NB4 (cell line): ENCODE data around the gene RASD1.
"Not testable (repeated sequence)": the region's sequence is repeated elsewhere in the genome, so short reads cannot be mapped to it uniquely, and the experiment has no call there.

Experiments used
- DNase-seq: peaks from one replicate; pipeline ENCODE4 v3.0.0; 2010; ENCODE audit warnings: low read depth
- H3K4me3 ChIP-seq: one replicate; pipeline ENCODE4 v1.5.1; 2011; ENCODE audit warnings: mild to moderate bottlenecking, low read depth, low read length, moderate library complexity
- CTCF ChIP-seq: IDR thresholded peaks from one replicate; pipeline ENCODE4 v1.5.1; 2012; ENCODE audit warnings: low read depth, low read length
- MAX ChIP-seq: IDR thresholded peaks from 2 replicates; pipeline ENCODE4 v1.6.1; 2011; ENCODE audit warnings: low read depth, low read length
- MYC ChIP-seq: IDR thresholded peaks from 2 replicates; pipeline ENCODE4 v1.6.1; 2011; ENCODE audit warnings: low read depth, low read length
- POLR2A ChIP-seq: IDR thresholded peaks from 2 replicates; pipeline ENCODE4 v1.6.1; 2011; ENCODE audit warnings: mild to moderate bottlenecking; ENCODE audit not compliant: insufficient read length; ENCODE audit errors: extremely low read depth

Gene RASD1

GRCh38 chr17:17492571-17492970 is 3.6 kb downstream of the RASD1 start:
- no peak overlapping the region for H3K4me3 ChIP-seq

GRCh38 chr17:17492085-17492484 is 4.1 kb downstream of the RASD1 start:
- no peak overlapping the region for H3K4me3 ChIP-seq
- DNase-seq = no peak
- no peak for TF ChIP-seq MYC
- TF ChIP-seq CTCF = no peak
- no peak for TF ChIP-seq POLR2A
- no peak for TF ChIP-seq MAX

More at GRCh38 chr17:17492571-17492970, 3.6 kb downstream of the RASD1 start:
- no peak for DNase-seq
- TF ChIP-seq POLR2A (no peak), MAX (no peak), CTCF (no peak), MYC (no peak)

- no peak for DNase-seq
- TF ChIP-seq MAX (no peak), POLR2A (no peak), MYC (no peak), CTCF (no peak)
- H3K4me3 ChIP-seq = no peak overlapping the region
Observed at GRCh38 chr17:17491546-17491988, 4.6 kb downstream of the RASD1 start.

- TF ChIP-seq POLR2A = no peak
- no peak for TF ChIP-seq MAX
- no peak overlapping the region for H3K4me3 ChIP-seq
- no peak for DNase-seq
Observed at GRCh38 chr17:17491031-17491471, 5.1 kb downstream of the RASD1 start.

GRCh38 chr17:17487998-17488397 is 8.2 kb downstream of the RASD1 start:
- no peak overlapping the region for H3K4me3 ChIP-seq
- no peak for DNase-seq
- TF ChIP-seq MYC (no peak), MAX (no peak), CTCF (no peak)

GRCh38 chr17:17486416-17486815 is 9.8 kb downstream of the RASD1 start:
- H3K4me3 ChIP-seq, DNase-seq: not testable (repeated sequence)

- DNase-seq = no peak
- no peak for TF ChIP-seq POLR2A
- no peak for TF ChIP-seq MAX
- H3K4me3 ChIP-seq = no peak overlapping the region
Observed at GRCh38 chr17:17485420-17485819, 10.8 kb downstream of the RASD1 start.
